EL (cell line): ENCODE measurements around the gene SPEM2.

Experiments used
- DNase-seq: peaks from one replicate; pipeline ENCODE4 v3.0.0-alpha.2; 2016

Gene SPEM2

GRCh38 chr17:7403977-7404736, 21.3 kb upstream of the SPEM2 start, which contains the start of gene TMEM256:
TMEM256 (minus strand) TSS chr17:7404097; CDS start chr17:7404084, 13 bp downstream.
- DNase-seq = peak; percentile 100

- no peak for DNase-seq
These were observed 20.6 kb upstream of the SPEM2 start for GRCh38 chr17:7404737-7405349.

GRCh38 chr17:7405350-7406234, 19.8 kb upstream of the SPEM2 start:
- peak; percentile 26 for DNase-seq

- DNase-seq = no peak
These were observed 19.1 kb upstream of the SPEM2 start for GRCh38 chr17:7406235-7406825.

GRCh38 chr17:7407082-7407481, 18.3 kb upstream of the SPEM2 start:
- DNase-seq = no peak

- no peak for DNase-seq
These were observed 17.7 kb upstream of the SPEM2 start, which contains the start of gene NLGN2 for GRCh38 chr17:7407485-7408251. NLGN2 (plus strand) TSS chr17:7407845; CDS start chr17:7408256, 411 bp downstream.

GRCh38 chr17:7408252-7408727, 17.1 kb upstream of the SPEM2 start:
- DNase-seq = no peak

- no peak for DNase-seq
These were observed 16.6 kb upstream of the SPEM2 start for GRCh38 chr17:7408863-7409262.

GRCh38 chr17:7409716-7410115, 15.7 kb upstream of the SPEM2 start:
- no peak for DNase-seq

- DNase-seq = no peak
These were observed 14.6 kb upstream of the SPEM2 start for GRCh38 chr17:7410634-7411426.

- DNase-seq = no peak
These were observed 14.0 kb upstream of the SPEM2 start for GRCh38 chr17:7411427-7411750.

- DNase-seq = peak; percentile 88
These were observed 11.9 kb upstream of the SPEM2 start for GRCh38 chr17:7413346-7413985.

GRCh38 chr17:7414837-7415236, 10.6 kb upstream of the SPEM2 start:
- no peak for DNase-seq

GRCh38 chr17:7415784-7416183, 9.6 kb upstream of the SPEM2 start:
- DNase-seq = no peak

GRCh38 chr17:7416323-7416722, 9.1 kb upstream of the SPEM2 start:
- no peak for DNase-seq

- DNase-seq = no peak
These were observed 8.3 kb upstream of the SPEM2 start for GRCh38 chr17:7417056-7417655.

- DNase-seq = no peak
These were observed 6.8 kb upstream of the SPEM2 start for GRCh38 chr17:7418472-7419152.

- DNase-seq = no peak
These were observed 5.4 kb upstream of the SPEM2 start, which contains the start of gene SPEM1 for GRCh38 chr17:7419819-7420610. SPEM1 (plus strand) TSS chr17:7420324; CDS start chr17:7420385, 61 bp downstream.

- DNase-seq = no peak
These were observed 4.2 kb upstream of the SPEM2 start for GRCh38 chr17:7421186-7421585.
